Measurements from ENCODE around the gene UST.
"Not testable (repeated sequence)": the region's sequence is repeated elsewhere in the genome, so short reads cannot be mapped to it uniquely, and the experiment has no call there.

Gene UST

GRCh38 chr6:148768646-148769270, 21.9 kb downstream of the UST start:
- no peak for FAIRE-seq

DNA sequence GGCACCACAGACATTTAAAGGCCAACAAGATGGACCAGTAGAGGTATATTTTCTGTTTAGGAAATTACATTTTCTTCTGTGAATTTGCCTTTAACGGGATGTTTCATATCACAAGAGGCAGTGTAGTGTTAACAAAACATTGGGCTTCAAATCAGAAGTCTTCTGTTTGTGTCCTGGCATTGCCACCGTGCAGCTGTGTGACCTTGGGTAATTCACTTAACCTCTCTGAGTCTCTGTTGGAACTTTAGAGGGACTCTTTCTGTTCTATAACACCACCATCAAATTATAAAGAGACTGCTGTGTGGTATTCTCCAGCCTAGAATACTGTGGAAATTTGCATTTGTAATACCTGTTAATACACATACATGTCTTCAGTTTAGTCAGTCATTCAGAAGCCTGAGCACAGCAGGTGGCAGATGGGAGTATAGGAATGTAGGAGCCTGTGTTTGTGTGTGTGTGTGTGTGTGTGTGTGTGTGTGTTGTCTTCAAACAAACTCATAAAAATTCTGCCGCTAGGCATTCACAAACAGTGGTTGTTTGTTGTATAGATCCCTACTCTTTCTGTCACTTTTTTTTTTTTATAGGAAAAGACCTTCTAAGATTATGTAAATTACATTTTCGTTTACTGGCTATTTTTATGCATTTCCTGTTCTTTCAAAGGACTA, 22.6 kb downstream of the UST start:
- FAIRE-seq = no peak

GRCh38 chr6:148770408-148771211, 23.8 kb downstream of the UST start:
- FAIRE-seq = no peak

DNA sequence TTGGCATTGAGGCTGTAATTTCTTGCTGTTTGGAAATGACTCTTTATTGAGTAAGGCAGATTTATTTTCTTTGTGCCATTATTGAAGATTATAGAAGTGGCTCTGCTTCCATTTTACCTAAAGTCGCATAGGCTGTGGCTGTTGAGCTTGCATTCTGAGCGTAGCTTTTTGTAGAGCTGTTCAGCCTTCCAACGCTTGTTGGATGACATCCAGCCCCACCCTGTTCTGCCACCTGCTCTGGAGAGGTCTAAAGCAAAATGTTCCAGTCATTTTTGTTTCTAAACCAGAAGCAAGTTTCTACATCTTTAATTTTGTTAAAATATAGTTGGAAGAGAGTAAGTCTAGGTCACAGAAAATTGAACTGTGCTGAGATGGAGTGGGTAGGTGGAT, 24.4 kb downstream of the UST start:
- FAIRE-seq = no peak

DNA sequence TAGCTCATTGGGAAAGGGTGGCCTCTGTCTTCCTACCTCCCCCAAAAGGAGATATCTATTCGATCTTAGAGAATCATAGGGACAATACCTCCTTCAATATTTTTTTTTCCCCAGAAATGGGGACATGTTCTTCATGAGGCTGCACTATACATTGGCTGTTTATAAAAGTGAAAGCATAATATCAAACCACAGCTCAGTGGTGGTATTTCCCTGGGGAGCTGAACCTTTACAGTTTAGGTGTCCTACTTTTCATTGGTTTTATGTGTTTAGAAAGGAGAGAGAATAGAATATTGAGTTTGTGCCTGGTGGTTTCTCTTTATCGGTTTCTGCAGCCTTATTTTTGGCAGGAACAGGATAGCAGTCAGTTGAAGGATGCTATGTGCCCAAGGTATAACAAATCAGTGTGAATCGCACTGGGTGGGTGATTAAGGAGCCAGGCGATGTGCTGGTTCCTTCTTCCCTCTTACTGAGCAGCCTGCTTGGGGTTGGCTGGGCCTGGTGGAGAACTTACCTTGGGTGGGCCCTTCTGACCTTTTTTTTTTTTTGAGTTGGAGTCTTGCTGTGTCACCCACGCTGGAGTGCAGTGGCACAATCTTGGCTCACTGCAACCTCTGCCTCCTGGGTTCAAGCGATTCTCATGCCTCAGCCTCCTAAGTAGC, 25.2 kb downstream of the UST start:
- no peak for FAIRE-seq

GRCh38 chr6:148775161-148775560, 28.3 kb downstream of the UST start:
- FAIRE-seq = no peak

GRCh38 chr6:148776321-148777308, 29.8 kb downstream of the UST start:
- no peak for FAIRE-seq

DNA sequence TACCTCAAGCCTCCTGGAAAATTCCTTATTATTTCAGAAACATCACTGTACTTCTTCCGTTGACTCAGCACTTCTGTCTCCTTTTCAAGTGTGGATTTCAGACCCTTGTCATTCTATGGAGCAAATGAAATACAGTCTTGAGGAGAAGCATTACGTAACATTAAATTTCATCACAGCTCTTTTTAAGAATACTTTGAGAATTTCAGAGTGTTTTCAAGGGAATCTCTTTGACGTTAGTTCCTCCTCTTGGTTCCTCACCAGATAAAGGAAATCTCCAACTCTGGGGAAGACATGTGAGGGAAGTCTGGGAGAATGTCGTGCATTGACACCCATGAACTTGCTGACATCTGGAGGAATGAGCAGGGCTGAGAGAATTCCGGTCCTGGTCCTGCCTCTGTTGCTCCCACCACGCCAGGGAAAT, 32.3 kb downstream of the UST start:
- FAIRE-seq = no peak

- FAIRE-seq = not testable (repeated sequence)
Measured at GRCh38 chr6:148780423-148780822, 33.6 kb downstream of the UST start.

- FAIRE-seq = no peak
Measured at GRCh38 chr6:148780918-148781436, 34.1 kb downstream of the UST start.

GRCh38 chr6:148789948-148790347, 43.1 kb downstream of the UST start:
- FAIRE-seq = no peak

DNA sequence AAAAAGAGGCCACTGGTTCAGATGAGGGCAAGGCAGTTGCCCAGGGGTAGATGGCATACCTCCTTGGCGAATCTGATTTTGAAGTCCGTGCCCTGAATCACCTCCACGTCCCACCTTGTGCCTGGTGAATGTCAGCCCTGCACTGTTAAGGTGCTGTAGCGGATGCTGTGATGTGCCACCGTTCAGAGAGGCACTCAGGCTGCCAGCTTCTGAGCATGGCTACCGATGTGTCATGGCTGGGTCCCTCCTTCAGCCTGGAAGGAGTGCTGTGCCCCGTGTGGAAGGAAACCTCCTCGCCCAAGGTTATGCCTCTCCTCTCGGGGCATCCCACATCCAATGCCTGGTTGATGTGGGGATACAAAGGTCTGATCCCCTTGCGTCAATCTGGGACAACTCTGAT, 43.6 kb downstream of the UST start:
- no peak for FAIRE-seq

DNA sequence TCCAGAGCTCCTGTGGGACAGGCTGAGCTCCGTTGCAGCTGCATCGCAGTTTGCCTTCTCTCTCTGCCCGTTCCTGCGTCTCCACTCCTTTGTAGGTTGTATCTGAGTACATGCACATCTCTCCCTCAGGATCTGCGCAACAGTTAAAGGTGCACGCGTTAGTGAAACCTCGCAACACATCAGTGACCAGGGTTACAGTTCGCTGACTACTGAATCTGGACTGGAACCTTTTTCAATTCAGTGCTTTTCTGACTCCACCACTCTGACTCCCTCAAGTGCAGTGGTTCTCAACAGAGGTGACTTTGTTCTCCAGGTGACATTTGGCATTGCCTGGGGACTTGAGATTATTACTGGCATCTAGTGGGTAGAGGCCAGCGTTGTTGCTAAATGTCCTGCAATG, 44.0 kb downstream of the UST start:
- no peak for FAIRE-seq

DNA sequence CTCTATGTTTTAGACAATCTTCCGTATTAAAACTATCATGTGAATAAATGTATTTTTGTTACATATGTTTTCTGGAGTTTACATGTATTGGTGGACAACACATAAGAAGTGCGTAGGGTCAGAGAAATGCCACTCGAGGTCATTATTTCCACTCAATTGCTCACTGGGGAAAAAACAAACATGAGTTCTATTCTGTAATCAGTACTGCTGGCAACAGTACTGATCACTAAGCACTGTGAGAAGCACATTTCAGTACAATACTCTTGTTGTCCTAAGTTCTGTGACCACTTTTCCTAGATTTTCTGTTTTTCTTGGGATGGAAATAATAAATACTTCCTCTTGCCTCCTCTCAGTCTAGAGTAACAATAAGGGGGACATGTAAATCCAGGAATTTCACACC, 44.5 kb downstream of the UST start:
- no peak for FAIRE-seq

DNA sequence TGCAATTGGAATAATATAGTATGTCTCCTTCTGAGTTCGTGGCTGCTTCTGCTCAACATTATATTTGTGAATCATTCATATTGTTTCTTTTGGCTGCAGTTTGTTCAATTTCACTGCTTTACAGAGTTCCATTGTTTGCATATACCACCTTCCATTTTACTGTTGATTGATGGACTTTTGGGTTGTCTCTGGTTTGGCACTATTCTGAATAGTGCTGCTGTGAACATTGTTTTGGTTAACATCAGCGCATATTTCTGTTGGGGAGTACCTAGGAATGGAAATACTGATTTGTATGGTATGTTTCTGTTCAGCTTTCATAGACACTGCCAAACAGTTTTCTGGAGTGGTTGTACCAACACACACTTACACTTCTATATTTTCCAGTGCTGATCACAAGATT, 46.9 kb downstream of the UST start:
- FAIRE-seq = no peak

- FAIRE-seq = no peak
Measured at GRCh38 chr6:148794797-148795196, 48.0 kb downstream of the UST start.

- no peak for FAIRE-seq
Measured at GRCh38 chr6:148795563-148795962, 48.7 kb downstream of the UST start.

- no peak for FAIRE-seq
Measured at GRCh38 chr6:148799647-148800046, 52.8 kb downstream of the UST start.

DNA sequence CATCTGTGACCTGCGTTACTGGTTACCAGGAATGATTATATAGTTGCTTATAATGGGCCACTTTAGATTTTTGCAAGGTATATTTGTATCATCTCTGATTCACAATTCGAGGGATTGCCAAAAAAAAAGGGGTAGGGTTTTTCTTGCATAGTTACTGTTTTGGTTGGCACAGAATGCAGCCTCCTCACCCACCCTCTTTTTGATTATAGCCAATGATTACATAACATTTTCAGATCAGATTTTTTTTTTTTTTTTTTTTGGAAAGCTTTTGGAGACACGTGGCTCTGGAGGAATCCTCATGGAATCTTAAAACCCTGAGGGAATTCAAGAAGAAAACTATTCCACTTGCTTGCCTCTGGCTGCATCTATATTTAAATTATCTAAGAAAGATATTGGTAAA, 53.7 kb downstream of the UST start:
- FAIRE-seq = no peak

GRCh38 chr6:148803979-148804378, 57.1 kb downstream of the UST start:
- FAIRE-seq = no peak

- FAIRE-seq = no peak
Measured at GRCh38 chr6:148805777-148806176, 58.9 kb downstream of the UST start.

GRCh38 chr6:148807784-148808183, 61.0 kb downstream of the UST start:
- no peak for FAIRE-seq
